ENCODE data around the gene AVP.

DNA sequence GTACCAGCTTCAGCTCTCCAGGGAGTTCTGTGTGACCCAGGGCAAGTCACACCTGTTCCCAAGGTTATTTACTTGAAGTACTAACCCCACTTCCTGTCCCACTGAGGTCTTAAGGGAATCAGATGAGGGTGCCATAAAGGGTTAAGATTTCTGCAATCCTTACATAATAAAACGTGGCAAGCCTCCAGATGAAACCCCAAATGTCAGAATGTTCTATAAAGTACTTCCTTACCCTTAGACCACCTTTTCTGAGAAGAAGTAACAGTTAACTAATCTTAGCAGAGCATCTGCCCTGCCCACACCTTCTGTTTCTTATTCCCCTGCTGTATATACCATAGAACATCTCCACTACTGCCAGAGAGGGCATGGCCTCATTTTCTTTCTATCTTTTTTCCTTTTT, 6.0 kb upstream of the AVP start:
- TF ChIP-seq GABPA (IDR thresholded peaks at IDR 0.05 in 1 of 2, conservative IDR thresholded peaks at IDR 0.05 in 1 of 2) (no peak), RXRA (IDR thresholded peaks at IDR 0.05) (no peak), JUND (IDR thresholded peaks at IDR 0.05) (no peak), SP1 (IDR thresholded peaks at IDR 0.05) (no peak)
- TF ChIP-seq, protein P1, sequence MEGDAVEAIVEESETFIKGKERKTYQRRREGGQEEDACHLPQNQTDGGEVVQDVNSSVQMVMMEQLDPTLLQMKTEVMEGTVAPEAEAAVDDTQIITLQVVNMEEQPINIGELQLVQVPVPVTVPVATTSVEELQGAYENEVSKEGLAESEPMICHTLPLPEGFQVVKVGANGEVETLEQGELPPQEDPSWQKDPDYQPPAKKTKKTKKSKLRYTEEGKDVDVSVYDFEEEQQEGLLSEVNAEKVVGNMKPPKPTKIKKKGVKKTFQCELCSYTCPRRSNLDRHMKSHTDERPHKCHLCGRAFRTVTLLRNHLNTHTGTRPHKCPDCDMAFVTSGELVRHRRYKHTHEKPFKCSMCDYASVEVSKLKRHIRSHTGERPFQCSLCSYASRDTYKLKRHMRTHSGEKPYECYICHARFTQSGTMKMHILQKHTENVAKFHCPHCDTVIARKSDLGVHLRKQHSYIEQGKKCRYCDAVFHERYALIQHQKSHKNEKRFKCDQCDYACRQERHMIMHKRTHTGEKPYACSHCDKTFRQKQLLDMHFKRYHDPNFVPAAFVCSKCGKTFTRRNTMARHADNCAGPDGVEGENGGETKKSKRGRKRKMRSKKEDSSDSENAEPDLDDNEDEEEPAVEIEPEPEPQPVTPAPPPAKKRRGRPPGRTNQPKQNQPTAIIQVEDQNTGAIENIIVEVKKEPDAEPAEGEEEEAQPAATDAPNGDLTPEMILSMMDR (IDR thresholded peaks at IDR 0.05; ENCODE audit: low read depth, low read length, missing input control), result no peak
